ENCODE results near the gene CNDP2.

The CNDP2 gene

DNA sequence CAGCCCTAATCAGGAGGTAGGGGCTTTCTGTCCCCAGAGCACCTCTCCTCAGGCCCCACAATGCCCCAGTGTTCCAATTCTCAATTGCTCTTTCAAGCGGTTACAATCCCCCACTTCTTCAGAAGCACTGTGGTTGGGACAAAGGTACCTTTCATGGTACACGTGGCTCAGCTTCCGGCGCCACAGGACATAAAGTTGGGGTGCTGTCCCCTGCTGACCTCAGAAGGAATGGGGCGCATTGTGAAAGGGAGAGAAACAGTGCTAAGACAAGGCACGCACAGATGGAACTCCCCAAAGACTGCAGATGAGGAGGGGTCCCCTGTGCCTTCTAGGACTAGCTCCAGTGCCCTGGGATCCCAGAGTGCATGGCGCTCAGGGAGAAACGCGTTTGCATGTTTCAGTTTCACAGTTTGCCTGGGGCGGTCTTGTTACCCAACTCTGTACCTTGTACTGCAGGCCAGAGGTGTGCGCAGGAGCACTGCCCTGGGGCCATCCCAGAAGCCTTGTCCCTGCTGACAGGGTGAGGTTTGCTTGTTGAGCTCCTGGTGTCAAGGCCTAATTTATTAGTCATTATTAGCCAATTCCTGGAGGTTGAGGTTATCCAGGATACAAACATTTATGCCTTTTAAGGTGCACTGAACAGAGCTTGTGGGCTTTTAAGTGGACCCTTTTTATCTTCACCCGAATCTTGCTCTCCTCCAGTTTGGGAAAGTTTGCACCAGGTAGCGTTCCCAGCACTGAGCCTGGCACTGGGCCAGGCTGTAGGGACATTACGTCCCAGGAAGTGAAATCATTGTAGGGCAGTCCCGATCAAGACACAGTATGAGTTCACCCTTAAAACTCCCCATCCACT is 45.8 kb downstream of the CNDP2 start:
- no peak for TF ChIP-seq MYC (IDR thresholded peaks at IDR 0.05; ENCODE audit: low read depth, low read length)
- TF ChIP-seq POLR2A (IDR thresholded peaks at IDR 0.05; ENCODE audit: extremely low read depth, insufficient read length), result no peak
- TF ChIP-seq, protein P1, sequence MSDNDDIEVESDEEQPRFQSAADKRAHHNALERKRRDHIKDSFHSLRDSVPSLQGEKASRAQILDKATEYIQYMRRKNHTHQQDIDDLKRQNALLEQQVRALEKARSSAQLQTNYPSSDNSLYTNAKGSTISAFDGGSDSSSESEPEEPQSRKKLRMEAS (IDR thresholded peaks at IDR 0.05; ENCODE audit: low read depth, low read length), result no peak
- TF ChIP-seq, protein P2, sequence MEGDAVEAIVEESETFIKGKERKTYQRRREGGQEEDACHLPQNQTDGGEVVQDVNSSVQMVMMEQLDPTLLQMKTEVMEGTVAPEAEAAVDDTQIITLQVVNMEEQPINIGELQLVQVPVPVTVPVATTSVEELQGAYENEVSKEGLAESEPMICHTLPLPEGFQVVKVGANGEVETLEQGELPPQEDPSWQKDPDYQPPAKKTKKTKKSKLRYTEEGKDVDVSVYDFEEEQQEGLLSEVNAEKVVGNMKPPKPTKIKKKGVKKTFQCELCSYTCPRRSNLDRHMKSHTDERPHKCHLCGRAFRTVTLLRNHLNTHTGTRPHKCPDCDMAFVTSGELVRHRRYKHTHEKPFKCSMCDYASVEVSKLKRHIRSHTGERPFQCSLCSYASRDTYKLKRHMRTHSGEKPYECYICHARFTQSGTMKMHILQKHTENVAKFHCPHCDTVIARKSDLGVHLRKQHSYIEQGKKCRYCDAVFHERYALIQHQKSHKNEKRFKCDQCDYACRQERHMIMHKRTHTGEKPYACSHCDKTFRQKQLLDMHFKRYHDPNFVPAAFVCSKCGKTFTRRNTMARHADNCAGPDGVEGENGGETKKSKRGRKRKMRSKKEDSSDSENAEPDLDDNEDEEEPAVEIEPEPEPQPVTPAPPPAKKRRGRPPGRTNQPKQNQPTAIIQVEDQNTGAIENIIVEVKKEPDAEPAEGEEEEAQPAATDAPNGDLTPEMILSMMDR (IDR thresholded peaks at IDR 0.05; ENCODE audit: low read depth, low read length), result no peak
- H3K4me3 ChIP-seq (ENCODE audit: low read depth, low read length), result no peak overlapping the region
- DNase-seq (ENCODE audit: low read depth), result no peak

DNA sequence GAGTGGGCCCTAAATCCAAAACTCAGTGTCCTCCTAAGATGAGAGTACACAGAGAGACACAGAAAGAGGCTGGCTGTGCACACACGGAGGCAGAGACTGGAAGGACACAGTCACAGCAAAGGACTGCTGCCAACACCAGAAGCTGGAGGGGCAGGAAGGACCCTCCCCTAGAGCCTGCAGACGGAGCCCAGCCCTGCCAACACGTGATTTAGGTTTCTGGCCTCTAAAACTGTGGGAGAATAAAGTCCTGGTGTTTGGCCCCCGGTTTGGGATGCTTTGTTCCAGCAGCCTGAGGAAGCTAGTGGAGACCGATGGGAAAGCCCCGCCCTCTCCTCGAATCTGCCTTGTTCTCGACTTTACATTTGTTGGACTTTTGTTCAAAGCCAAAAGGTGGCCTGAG is 48.7 kb downstream of the CNDP2 start:
- no peak overlapping the region for H3K4me3 ChIP-seq (ENCODE audit: low read depth, low read length)
- no peak for DNase-seq (ENCODE audit: low read depth)
- TF ChIP-seq, protein P2 (IDR thresholded peaks at IDR 0.05; ENCODE audit: low read depth, low read length), result no peak
- no peak for TF ChIP-seq MYC (IDR thresholded peaks at IDR 0.05; ENCODE audit: low read depth, low read length)
- TF ChIP-seq POLR2A (IDR thresholded peaks at IDR 0.05; ENCODE audit: extremely low read depth, insufficient read length), result no peak
- TF ChIP-seq, protein P1 (IDR thresholded peaks at IDR 0.05; ENCODE audit: low read depth, low read length), result no peak

DNA sequence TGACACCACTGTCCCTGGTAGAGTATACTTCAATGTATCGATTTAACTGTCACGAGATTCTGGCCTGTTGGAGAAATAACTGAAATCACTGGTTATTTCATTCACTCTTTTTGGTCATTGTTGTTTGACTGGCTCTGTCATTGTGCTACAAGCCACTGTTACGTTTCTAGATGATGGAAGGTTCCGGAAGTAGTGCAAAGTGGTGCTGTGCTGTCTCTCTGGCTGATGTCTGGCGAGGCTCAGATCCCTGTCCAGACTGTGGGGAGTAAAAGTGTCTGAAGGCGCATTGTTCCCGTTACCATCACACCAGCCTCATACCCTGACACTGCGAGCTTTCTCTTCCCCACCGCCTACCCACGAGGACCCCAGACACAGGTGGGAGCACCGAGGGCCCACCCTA is 49.8 kb downstream of the CNDP2 start:
- no peak overlapping the region for H3K4me3 ChIP-seq (ENCODE audit: low read depth, low read length)
- TF ChIP-seq POLR2A (IDR thresholded peaks at IDR 0.05; ENCODE audit: extremely low read depth, insufficient read length), result no peak
- TF ChIP-seq, protein P2 (IDR thresholded peaks at IDR 0.05; ENCODE audit: low read depth, low read length), result no peak
- no peak for TF ChIP-seq MYC (IDR thresholded peaks at IDR 0.05; ENCODE audit: low read depth, low read length)
- TF ChIP-seq, protein P1 (IDR thresholded peaks at IDR 0.05; ENCODE audit: low read depth, low read length), result no peak
- no peak for DNase-seq (ENCODE audit: low read depth)

DNA sequence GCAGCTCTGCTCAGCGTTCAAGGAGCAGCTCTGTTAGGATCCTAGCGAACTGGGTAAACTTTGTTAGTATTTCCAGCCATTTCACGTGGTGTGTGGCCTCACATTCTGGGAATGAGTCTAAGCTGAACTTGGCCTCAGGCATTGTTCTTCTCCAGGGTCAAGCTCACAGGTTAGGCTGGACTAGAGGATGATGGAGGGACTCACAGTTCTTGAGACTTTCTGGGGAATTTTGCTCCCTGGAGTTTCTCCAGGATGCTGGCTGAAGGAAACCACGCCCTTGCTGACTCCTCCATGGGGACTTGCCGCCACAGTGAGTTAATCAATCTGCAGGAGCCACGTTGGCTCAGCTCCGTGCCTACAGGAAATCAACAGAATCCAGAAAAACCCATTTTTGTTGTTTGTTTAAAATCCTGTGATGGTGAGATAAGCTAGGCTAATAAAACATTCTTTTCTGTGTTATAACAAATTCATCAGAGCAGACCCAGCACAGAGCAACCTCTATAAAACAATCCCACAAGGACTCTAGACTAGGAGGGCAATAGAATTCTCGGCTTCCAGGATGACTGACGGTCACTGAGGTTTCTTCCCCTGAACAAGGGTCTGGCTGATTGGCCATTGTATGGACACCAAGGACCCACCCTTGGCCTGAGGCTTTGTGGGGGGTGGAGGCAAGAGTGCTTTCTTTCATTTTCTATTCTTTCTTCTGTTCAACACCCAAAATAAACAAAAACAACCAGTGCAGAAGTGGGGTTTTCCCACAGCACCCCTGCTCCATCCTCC is 50.8 kb downstream of the CNDP2 start:
- TF ChIP-seq, protein P1 (IDR thresholded peaks at IDR 0.05; ENCODE audit: low read depth, low read length), result no peak
- no peak for TF ChIP-seq POLR2A (IDR thresholded peaks at IDR 0.05; ENCODE audit: extremely low read depth, insufficient read length)
- TF ChIP-seq MYC (IDR thresholded peaks at IDR 0.05; ENCODE audit: low read depth, low read length), result no peak
- TF ChIP-seq, protein P2 (IDR thresholded peaks at IDR 0.05; ENCODE audit: low read depth, low read length), result no peak
- H3K4me3 ChIP-seq (ENCODE audit: low read depth, low read length), result no peak overlapping the region
- DNase-seq (ENCODE audit: low read depth), result no peak

DNA sequence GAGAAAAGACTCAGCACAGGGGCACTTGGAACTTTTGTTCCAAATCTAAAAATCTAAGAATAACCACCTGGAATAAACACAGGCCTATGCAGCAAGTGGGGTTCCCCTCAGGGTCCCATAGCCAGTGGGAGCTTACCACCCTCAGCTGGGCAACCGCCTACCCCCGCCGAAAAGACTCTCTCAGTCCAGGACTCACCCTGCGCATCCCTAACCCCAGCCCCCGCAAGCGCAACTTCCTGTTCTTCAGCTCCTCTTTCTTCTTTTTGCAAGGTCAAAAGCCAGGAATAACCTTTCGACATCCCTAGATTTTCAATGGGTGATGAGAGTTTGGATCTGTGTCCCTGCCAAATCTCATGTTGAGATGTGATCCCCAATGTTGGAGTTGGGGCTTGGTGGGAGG is 51.7 kb downstream of the CNDP2 start:
- TF ChIP-seq MYC (IDR thresholded peaks at IDR 0.05; ENCODE audit: low read depth, low read length) (no peak), POLR2A (IDR thresholded peaks at IDR 0.05; ENCODE audit: extremely low read depth, insufficient read length) (no peak)
- TF ChIP-seq, protein P1 (IDR thresholded peaks at IDR 0.05; ENCODE audit: low read depth, low read length), result no peak
- TF ChIP-seq, protein P2 (IDR thresholded peaks at IDR 0.05; ENCODE audit: low read depth, low read length), result no peak
- DNase-seq (ENCODE audit: low read depth), result no peak
- no peak overlapping the region for H3K4me3 ChIP-seq (ENCODE audit: low read depth, low read length)
